Brain microvascular endothelial cell (primary cell): ENCODE results near the gene CLDN18.

Experiments used
- DNase-seq: peaks from one replicate; pipeline ENCODE4 v3.0.0-alpha.2; 2020
- H3K27ac ChIP-seq: fragments of 250-450 bp; sonication (Bioruptor Pico); 2 replicates; pipeline ENCODE4 v1.5.1; 2020; ENCODE audit warnings: mild to moderate bottlenecking, moderate library complexity
- H3K27me3 ChIP-seq: fragments of 250-450 bp; sonication (Bioruptor Pico); replicated peaks from 2 replicates; pipeline ENCODE4 v1.5.1; 2020; ENCODE audit warnings: mild to moderate bottlenecking
- H3K36me3 ChIP-seq: fragments of 250-450 bp; sonication (Bioruptor Pico); replicated peaks from 2 replicates; pipeline ENCODE4 v1.5.1; 2020; ENCODE audit warnings: mild to moderate bottlenecking
- H3K4me3 ChIP-seq: 2 replicates; pipeline ENCODE4 v1.5.1; 2011; ENCODE audit warnings: low read depth, mild to moderate bottlenecking, control low read depth, low read length, moderate library complexity
- in situ Hi-C: cut with HindIII; loops from 2 replicates; pipeline ENCODE4 v1.10.0; 2017; ENCODE audit warnings: low sequenced_read_pairs, low pct_ligation_motif_present
- TF ChIP-seq, protein P1 (sequence below): IDR thresholded peaks from 2 replicates; pipeline ENCODE4 v1.5.1; 2011; ENCODE audit warnings: low read depth, mild to moderate bottlenecking, moderate library complexity, low read length, control low read depth, inconsistent platforms; ENCODE audit errors: missing control alignments

The CLDN18 gene

DNA sequence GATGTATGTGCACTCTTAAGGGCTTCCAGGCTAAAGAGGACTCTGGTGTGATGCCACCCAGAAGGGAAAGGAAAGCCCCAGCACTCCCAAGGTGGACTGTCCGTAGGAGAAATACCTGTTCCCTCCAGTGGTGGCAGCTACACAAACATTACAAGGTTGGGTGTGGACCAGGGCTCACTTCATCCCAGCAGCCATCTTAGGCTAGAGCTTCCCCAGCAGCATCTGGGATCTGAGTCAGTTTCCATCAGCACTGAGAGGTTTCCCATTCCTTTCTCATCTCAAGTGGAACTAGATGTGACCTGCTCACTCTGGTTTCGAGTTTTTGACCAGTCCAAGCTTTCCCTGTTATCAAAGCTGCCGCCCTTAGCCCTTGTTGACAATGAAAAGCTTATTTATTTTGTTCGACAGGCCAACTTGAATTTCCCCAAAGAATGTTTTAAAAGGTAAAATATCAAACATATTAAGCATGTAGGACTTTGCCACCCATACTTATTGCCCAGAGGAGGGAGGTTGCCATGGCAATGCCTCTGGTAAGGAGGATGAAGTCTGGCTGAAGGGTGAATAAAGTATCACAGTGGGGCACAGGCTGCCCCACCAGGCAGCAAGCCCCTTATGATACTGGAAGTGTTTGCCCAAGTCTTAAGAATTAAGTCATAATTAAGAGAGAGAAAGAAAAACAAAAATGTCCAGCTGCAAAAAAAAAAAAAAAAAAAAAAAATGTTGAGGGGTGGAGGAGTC, 28.9 kb downstream of the CLDN18 start:
- H3K27ac ChIP-seq = no peak overlapping the region
- in situ Hi-C loops = no loop called here
- no peaks in the 10 kb centered on the region for H3K27me3 ChIP-seq
- no peaks in the 10 kb centered on the region for H3K36me3 ChIP-seq
- no peak overlapping the region for H3K4me3 ChIP-seq
- TF ChIP-seq, protein P1, sequence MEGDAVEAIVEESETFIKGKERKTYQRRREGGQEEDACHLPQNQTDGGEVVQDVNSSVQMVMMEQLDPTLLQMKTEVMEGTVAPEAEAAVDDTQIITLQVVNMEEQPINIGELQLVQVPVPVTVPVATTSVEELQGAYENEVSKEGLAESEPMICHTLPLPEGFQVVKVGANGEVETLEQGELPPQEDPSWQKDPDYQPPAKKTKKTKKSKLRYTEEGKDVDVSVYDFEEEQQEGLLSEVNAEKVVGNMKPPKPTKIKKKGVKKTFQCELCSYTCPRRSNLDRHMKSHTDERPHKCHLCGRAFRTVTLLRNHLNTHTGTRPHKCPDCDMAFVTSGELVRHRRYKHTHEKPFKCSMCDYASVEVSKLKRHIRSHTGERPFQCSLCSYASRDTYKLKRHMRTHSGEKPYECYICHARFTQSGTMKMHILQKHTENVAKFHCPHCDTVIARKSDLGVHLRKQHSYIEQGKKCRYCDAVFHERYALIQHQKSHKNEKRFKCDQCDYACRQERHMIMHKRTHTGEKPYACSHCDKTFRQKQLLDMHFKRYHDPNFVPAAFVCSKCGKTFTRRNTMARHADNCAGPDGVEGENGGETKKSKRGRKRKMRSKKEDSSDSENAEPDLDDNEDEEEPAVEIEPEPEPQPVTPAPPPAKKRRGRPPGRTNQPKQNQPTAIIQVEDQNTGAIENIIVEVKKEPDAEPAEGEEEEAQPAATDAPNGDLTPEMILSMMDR = no peak
- no peak for DNase-seq

DNA sequence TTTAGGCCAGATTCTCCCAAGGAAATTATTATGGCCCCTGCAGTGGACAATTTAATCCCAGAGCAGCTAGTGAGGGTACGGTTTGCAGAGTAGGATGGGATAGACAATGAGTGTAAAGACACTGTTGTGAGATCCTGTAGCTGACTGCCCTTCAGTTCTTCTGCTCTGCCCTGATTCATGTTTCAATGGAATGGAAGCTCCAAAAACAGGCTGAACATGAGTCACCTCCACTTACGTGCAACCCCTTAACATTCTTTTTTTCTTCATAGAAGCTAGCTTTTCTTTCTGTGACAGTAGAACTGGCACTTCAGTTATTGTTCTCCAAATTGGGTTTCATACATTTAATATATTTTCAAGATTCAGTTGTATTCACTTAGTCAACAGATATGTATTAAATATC, 32.1 kb downstream of the CLDN18 start:
- Histone ChIP-seq H3K27me3 (no peaks in the 10 kb centered on the region), H3K27ac (peak overlapping the region; percentile 31), H3K4me3 (no peak overlapping the region), H3K36me3 (no peaks in the 10 kb centered on the region)
- TF ChIP-seq, protein P1 = no peak
- in situ Hi-C loops = no loop called here
- DNase-seq = peak; percentile 83

DNA sequence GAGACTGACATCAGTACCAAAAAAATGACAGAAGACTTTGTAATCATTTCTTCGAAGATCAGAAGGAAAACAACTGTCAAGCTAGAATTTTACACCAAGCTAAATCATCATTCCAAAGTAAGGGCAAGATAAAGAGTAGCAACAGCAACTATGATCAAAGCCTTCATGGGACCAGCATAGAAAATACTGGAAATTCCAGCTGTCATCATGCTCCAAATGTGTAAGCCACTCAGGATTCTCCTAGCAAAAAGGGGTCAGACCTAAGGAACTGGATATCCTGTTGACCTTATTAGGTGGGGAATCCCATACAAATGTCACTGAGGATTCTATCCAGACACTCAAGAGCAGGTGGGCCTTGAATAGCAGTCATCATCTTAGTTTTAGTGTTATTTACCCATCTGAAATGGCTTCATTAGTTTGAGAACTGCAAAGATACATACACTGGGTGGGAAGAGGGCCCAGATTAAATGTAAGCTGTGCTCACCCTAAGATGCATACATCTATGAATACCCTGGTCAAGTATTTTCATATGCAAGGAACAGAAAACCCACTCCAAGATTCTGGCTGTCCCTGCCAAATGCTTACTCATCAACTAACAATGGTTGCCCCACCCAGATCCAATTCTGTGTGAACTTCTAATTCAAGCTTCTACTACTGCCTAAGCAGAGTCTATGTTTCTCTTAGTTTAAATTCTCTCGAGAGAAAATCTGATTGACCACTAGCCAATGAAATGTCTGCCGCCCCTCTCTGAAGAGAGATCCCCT, 33.5 kb downstream of the CLDN18 start:
- in situ Hi-C loops = no loop called here
- Histone ChIP-seq H3K4me3 (no peak overlapping the region), H3K27me3 (no peaks in the 10 kb centered on the region), H3K27ac (peak overlapping the region; percentile 63), H3K36me3 (peaks cover under 1% of the 10 kb centered on the region)
- peak; percentile 86 for DNase-seq
- TF ChIP-seq, protein P1 = no peak

DNA sequence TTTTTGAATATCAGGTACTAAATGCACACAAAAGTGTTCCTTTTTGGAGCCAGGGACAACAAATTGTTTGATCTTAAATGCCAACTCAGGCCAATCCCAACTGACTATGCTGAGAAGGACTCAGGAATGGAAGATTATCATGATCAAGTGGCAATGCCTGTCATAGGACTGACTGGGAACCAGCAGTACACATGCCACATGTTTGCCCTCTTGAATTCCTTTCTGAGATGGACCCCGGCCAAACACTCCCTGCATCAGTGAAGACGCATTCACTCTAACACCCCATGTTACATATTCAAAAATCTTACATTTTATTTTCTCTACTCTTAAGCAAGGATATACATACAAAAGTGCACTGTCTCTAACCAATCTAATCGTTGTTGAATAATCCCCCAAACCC, 36.1 kb downstream of the CLDN18 start:
- Histone ChIP-seq H3K36me3 (peaks cover 3% of the 10 kb centered on the region), H3K27ac (no peak overlapping the region), H3K4me3 (no peak overlapping the region), H3K27me3 (no peaks in the 10 kb centered on the region)
- no peak for DNase-seq
- TF ChIP-seq, protein P1 = no peak
- in situ Hi-C loops = no loop called here

DNA sequence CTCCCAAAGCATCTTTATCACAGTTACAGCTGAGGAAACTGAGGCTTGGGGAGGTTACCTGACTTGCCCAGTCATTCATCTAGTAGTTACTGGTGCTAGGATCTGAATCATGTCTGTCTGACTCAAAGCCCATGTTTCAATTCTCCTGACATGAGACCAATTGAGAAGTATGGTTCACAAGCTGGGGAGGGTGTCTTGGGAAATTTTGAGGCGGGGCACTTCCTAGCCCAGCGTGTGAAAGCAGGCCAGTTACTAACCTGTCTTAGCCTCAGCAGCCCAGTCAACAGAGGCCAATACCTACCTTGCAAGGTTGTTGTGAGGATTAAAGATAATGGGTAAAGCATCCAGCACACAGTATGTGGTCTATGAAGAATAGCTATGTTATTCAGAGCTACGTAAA, 37.0 kb downstream of the CLDN18 start:
- Histone ChIP-seq H3K27me3 (no peaks in the 10 kb centered on the region), H3K36me3 (peaks cover 3% of the 10 kb centered on the region), H3K27ac (no peak overlapping the region), H3K4me3 (no peak overlapping the region)
- DNase-seq = no peak
- TF ChIP-seq, protein P1 = no peak
- in situ Hi-C loops = no loop called here
